KMS-11 (cell line): Measurements from ENCODE around the gene AGAP1.

Experiments used
- H2AFZ ChIP-seq: fragments of 200-600 bp; sonication (generic); 2 replicates; pipeline ENCODE4 v1.6.1; 2016; ENCODE audit warnings: antibody characterized with exemption, mixed run types, low read depth
- H3K27ac ChIP-seq: fragments of 200-600 bp; sonication (generic); 2 replicates; pipeline ENCODE4 v1.6.1; 2016; ENCODE audit warnings: mild to moderate bottlenecking, mixed run types
- H3K27me3 ChIP-seq: fragments of 200-600 bp; sonication (generic); 2 replicates; pipeline ENCODE4 v1.6.1; 2017; ENCODE audit warnings: mild to moderate bottlenecking, low read depth, mixed run types, moderate library complexity; ENCODE audit not compliant: insufficient read depth
- H3K36me3 ChIP-seq: fragments of 200-600 bp; sonication (generic); 2 replicates; pipeline ENCODE4 v1.6.1; 2017; ENCODE audit warnings: mild to moderate bottlenecking, mixed run types; ENCODE audit not compliant: insufficient read depth
- H3K4me1 ChIP-seq: fragments of 200-600 bp; sonication (generic); 2 replicates; pipeline ENCODE4 v1.6.1; 2016; ENCODE audit warnings: mild to moderate bottlenecking, low read depth, mixed run types; ENCODE audit not compliant: poor library complexity, severe bottlenecking
- H3K4me2 ChIP-seq: fragments of 200-600 bp; sonication (generic); 2 replicates; pipeline ENCODE4 v1.7.0; 2016; ENCODE audit warnings: mild to moderate bottlenecking, mixed run types
- H3K4me3 ChIP-seq: fragments of 200-600 bp; sonication (generic); IDR thresholded peaks from 2 replicates; pipeline ENCODE4 v1.6.1; 2017; ENCODE audit warnings: low read depth, low read length, mixed read lengths; ENCODE audit not compliant: insufficient read depth
- H3K79me2 ChIP-seq: fragments of 200-600 bp; sonication (generic); 2 replicates; pipeline ENCODE4 v1.6.1; 2016; ENCODE audit warnings: low read depth, mixed run types; ENCODE audit not compliant: insufficient read depth
- H3K9ac ChIP-seq: fragments of 200-600 bp; sonication (generic); 2 replicates; pipeline ENCODE4 v1.6.1; 2016; ENCODE audit warnings: mild to moderate bottlenecking, mixed run types
- H4K20me1 ChIP-seq: fragments of 200-600 bp; sonication (generic); 2 replicates; pipeline ENCODE4 v1.6.1; 2016; ENCODE audit warnings: mild to moderate bottlenecking, mixed run types; ENCODE audit not compliant: insufficient read depth
- TF ChIP-seq, protein P1 (sequence below): fragments of 200-600 bp; sonication (generic); conservative IDR thresholded peaks from 2 replicates; pipeline ENCODE4 v1.6.1; 2017; ENCODE audit warnings: low read depth, mild to moderate bottlenecking, antibody characterized with exemption, low read length, moderate library complexity, mixed read lengths

AGAP1 gene

DNA sequence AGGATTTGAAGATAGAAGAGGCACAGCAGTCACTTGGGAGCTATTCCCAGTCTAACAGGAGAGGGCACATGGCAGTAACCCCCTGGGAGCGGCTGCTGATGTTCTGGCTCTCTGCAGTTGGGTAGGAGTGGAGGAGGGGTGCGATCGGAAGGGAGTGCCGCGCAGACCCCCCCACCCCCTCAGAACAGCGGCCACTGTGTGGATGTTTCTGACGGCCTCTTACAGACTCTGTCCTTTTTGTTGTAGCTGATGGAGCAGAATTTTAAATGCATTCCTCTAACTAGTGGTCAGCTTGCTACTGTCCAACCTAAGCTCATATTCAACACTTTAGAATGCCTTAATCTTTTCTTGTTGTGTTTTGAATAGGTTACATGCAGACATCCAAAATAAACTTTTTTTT lies 127.9 kb downstream of the AGAP1 start:
- TF ChIP-seq, protein P1, sequence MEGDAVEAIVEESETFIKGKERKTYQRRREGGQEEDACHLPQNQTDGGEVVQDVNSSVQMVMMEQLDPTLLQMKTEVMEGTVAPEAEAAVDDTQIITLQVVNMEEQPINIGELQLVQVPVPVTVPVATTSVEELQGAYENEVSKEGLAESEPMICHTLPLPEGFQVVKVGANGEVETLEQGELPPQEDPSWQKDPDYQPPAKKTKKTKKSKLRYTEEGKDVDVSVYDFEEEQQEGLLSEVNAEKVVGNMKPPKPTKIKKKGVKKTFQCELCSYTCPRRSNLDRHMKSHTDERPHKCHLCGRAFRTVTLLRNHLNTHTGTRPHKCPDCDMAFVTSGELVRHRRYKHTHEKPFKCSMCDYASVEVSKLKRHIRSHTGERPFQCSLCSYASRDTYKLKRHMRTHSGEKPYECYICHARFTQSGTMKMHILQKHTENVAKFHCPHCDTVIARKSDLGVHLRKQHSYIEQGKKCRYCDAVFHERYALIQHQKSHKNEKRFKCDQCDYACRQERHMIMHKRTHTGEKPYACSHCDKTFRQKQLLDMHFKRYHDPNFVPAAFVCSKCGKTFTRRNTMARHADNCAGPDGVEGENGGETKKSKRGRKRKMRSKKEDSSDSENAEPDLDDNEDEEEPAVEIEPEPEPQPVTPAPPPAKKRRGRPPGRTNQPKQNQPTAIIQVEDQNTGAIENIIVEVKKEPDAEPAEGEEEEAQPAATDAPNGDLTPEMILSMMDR: no peak
- no peak overlapping the region for H3K9ac ChIP-seq
- H4K20me1 ChIP-seq: no peaks in the 10 kb centered on the region
- no peak overlapping the region for H3K4me3 ChIP-seq
- peaks cover 5% of the 10 kb centered on the region for H3K4me1 ChIP-seq
- peaks cover 73% of the 10 kb centered on the region; the same call in 1 of the 2 replicates for H3K79me2 ChIP-seq
- no peaks in the 10 kb centered on the region for H3K27me3 ChIP-seq
- no peak overlapping the region for H2AFZ ChIP-seq
- H3K4me2 ChIP-seq: no peak overlapping the region
- H3K27ac ChIP-seq: no peak overlapping the region
- no peaks in the 10 kb centered on the region for H3K36me3 ChIP-seq

- Histone ChIP-seq H3K27ac (no peak overlapping the region), H4K20me1 (no peaks in the 10 kb centered on the region), H3K27me3 (no peaks in the 10 kb centered on the region), H3K4me3 (no peak overlapping the region), H2AFZ (no peak overlapping the region), H3K79me2 (peaks cover 79% of the 10 kb centered on the region; the same call in 1 of the 2 replicates), H3K36me3 (no peaks in the 10 kb centered on the region), H3K4me1 (no peaks in the 10 kb centered on the region), H3K4me2 (no peak overlapping the region), H3K9ac (no peak overlapping the region)
- TF ChIP-seq, protein P1: no peak
These were observed 129.3 kb downstream of the AGAP1 start for GRCh38 chr2:235623111-235623510.

- Histone ChIP-seq H3K27me3 (no peaks in the 10 kb centered on the region), H3K36me3 (no peaks in the 10 kb centered on the region), H3K4me2 (no peak overlapping the region), H3K27ac (no peak overlapping the region), H2AFZ (no peak overlapping the region), H4K20me1 (no peaks in the 10 kb centered on the region), H3K79me2 (peaks cover 75% of the 10 kb centered on the region; the same call in 1 of the 2 replicates), H3K4me3 (no peak overlapping the region), H3K9ac (no peak overlapping the region), H3K4me1 (no peaks in the 10 kb centered on the region)
- TF ChIP-seq, protein P1: no peak
These were observed 129.9 kb downstream of the AGAP1 start for GRCh38 chr2:235623752-235624151.

- Histone ChIP-seq H2AFZ (no peak overlapping the region), H3K36me3 (no peaks in the 10 kb centered on the region), H4K20me1 (no peaks in the 10 kb centered on the region), H3K4me3 (no peak overlapping the region), H3K4me2 (no peak overlapping the region), H3K79me2 (peaks cover 73% of the 10 kb centered on the region; the same call in 1 of the 2 replicates), H3K27ac (no peak overlapping the region), H3K27me3 (no peaks in the 10 kb centered on the region), H3K9ac (no peak overlapping the region), H3K4me1 (no peaks in the 10 kb centered on the region)
- TF ChIP-seq, protein P1: no peak
These were observed 132.8 kb downstream of the AGAP1 start for GRCh38 chr2:235626658-235627057.
